ENCODE data around the gene GPR137B.

GPR137B gene

DNA sequence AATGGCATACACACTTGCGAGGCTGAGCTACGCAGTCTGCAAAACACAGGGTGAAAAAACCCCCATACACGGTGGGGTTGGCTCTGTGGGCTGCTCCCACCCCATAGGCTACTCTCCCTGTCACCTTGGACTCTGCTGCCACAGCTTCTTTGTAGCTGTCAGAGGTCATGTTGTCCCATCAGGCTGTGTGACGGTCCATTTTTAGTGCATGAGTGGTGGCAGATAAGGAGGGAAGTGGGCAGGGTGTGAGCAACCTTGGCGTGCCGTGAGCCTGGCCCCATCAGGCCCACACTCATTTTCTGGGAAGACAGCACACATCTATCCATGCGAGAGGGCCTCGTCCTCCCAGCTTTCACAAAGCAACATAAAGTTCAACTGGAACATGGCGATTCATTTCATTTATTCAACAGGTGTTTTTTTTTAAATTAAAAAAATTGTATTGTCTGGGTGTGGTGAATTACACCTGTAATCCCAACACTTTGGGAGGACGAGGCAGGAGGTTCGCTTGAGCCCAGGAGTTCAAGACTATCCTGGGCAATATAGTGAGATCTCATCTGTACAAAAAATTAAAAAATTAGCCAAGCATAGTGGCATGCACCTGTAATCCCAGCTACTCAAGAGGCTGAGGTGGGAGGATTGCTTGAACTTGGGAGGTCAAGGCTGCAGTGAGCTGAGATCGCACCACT lies 9.5 kb downstream of the GPR137B start:
- H3K27ac ChIP-seq: no peak overlapping the region
- no peak for TF ChIP-seq ZFX (IDR thresholded peaks at IDR 0.05; ENCODE audit: borderline replicate concordance)
- TF ChIP-seq, protein P1, sequence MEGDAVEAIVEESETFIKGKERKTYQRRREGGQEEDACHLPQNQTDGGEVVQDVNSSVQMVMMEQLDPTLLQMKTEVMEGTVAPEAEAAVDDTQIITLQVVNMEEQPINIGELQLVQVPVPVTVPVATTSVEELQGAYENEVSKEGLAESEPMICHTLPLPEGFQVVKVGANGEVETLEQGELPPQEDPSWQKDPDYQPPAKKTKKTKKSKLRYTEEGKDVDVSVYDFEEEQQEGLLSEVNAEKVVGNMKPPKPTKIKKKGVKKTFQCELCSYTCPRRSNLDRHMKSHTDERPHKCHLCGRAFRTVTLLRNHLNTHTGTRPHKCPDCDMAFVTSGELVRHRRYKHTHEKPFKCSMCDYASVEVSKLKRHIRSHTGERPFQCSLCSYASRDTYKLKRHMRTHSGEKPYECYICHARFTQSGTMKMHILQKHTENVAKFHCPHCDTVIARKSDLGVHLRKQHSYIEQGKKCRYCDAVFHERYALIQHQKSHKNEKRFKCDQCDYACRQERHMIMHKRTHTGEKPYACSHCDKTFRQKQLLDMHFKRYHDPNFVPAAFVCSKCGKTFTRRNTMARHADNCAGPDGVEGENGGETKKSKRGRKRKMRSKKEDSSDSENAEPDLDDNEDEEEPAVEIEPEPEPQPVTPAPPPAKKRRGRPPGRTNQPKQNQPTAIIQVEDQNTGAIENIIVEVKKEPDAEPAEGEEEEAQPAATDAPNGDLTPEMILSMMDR (IDR thresholded peaks at IDR 0.05): no peak

DNA sequence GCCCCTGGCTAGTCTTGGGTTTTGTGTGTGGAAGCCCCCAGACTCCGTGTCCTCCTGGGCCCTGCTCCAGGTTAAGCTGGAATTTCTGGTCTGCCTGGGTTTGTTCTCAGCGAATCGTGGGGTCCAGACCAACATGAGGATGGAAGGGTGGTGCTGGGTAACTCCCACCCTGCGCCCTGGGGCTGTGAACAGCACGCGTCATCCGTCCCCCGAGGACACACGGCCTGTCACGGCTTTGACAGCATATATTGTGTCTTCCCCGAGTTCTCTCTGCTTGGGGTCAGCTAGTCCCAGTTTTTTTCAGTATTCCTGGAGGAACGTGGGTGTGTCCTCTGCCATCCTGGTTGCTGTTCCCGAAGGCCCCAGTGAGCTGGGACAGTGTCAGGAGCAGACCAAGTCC lies 11.8 kb downstream of the GPR137B start:
- TF ChIP-seq ZFX (IDR thresholded peaks at IDR 0.05; ENCODE audit: borderline replicate concordance): no peak
- TF ChIP-seq, protein P1 (IDR thresholded peaks at IDR 0.05): no peak

DNA sequence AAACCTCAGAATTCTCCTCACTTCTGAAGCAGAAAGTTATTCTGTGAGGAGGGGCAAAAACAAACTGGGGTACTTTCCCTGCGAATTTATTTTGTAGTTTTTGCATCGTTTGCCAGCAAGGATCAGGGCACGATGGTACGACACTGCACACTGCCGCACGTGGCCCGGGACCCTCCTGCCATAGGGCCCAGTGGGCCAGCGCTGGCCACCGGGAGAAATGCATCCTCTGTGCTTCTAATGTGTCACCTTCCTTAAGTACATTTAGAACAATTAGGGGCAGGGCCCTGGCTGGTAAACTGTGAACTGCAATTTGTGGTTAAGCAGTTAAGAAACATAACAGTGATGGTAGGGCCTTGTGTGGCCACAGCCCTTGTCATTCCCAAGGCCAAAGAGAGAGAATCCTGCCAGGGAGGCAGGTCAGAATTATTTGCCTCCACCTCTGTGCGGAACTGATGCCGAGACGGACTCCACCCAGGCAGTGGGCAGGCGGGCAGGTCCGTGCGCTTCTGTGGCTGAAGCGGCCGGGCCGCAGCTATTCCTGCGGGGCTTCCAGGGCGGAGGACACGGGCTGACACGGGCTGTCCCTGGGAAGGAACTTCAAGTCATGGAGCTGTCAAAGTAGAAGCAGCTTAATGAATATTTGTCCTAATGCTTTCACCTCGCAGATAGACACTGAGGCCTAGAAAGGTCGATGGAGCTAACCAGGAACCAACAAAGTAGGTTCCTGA lies 12.5 kb downstream of the GPR137B start:
- TF ChIP-seq, protein P1 (IDR thresholded peaks at IDR 0.05): no peak
- no peak for TF ChIP-seq ZFX (IDR thresholded peaks at IDR 0.05; ENCODE audit: borderline replicate concordance)
- H3K27ac ChIP-seq: no peak overlapping the region

More for the DNA sequence above, 11.8 kb downstream of the GPR137B start:
- no peak overlapping the region for H3K27ac ChIP-seq

DNA sequence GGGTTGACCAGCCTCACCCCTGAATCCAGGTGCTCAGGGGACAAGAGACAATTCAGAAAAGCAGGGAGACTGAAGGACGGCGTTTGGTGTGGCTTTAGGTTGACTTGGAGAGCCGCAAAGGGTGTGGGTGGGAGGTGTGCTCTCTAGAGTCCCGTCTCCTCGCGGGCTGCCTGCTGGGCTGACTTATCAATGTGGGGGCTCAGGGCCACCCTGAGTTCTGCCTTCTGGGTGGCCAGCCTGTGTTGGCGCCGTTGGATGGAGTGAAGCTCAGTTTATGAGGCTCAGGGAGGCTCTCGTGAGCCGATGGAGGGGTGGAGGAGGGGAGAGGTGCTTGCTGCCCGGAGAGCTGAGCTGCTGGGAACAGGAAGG lies 13.0 kb downstream of the GPR137B start:
- H3K27ac ChIP-seq: no peak overlapping the region
- TF ChIP-seq, protein P1 (IDR thresholded peaks at IDR 0.05): no peak
- no peak for TF ChIP-seq ZFX (IDR thresholded peaks at IDR 0.05; ENCODE audit: borderline replicate concordance)

DNA sequence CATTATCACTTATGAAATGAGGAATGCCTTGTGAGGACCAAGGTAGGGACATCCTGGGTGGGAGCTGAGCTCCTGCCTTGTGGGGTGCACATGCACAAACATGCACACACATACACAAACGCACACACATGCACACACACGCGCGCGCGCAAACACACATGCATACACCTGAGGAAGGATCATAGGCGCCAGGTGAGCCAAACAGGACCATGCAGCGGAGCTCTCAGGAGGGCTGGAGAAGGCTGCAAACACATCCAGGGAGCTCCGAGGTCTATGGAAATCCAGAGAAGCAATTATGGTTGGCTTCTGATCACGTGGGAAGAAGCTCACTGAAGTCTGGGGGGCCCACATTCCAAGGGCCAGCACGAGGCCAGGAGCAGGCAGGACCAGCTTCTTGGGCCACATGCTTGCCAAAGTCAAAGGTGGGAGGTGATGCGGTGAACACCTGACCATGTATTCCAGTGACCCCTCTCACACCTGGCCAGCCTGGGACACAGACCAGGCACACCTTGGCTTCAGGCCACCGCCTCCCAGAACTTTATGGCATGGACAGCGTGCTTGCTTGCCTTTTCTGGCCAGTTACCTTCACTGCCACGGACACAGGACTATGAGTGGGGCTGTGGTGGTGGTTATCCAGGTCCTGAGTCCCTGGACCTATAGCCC lies 13.6 kb downstream of the GPR137B start:
- H3K27ac ChIP-seq: no peak overlapping the region
- TF ChIP-seq, protein P1 (IDR thresholded peaks at IDR 0.05): no peak
- no peak for TF ChIP-seq ZFX (IDR thresholded peaks at IDR 0.05; ENCODE audit: borderline replicate concordance)

DNA sequence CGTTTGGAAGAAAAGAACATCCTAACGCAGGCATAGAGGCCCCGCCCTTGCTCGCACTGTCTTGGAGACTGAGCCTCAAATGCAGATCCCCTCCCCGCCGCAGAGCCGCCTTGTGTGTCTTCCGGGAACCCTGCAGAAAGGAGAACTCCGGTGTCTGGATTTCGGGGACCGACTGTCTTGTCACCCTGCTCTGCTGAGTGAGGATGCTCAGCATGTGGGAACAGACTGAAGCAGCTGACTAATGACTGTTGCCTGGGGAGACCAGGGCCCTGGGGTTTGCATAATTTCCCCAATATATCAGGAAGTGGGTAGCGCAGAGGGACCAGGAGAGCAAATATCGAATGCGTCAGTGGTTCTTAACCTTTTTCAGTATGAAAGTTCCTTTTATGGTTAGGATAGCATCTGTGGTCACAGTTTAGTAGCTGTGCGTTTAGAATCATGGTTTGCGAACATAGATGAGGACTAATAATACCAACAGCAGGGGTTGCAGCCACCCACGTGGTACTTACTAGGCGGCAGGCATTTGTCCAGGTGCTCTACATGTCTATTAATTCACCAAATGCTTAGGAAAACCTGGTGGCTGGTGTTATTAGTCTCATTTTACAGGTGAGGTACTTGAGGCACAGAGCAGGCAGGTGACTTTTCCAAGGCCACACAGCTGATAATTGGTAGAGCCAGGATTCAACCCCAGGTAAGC lies 14.3 kb downstream of the GPR137B start:
- TF ChIP-seq ZFX (IDR thresholded peaks at IDR 0.05; ENCODE audit: borderline replicate concordance): no peak
- TF ChIP-seq, protein P1 (IDR thresholded peaks at IDR 0.05): no peak
- H3K27ac ChIP-seq: no peak overlapping the region
